Motor neuron (in vitro differentiated cells): Measurements from ENCODE around the gene SEMA6A. TPM values are rescaled to one million over a fixed set of nuclear protein-coding genes. Genes with fewer than 3 reads are reported as not detected.

Experiments used
- ATAC-seq, 8 experiments: fragments of 200-7000 bp; cut with Tn5 transposase; replicated peaks in 6 of 8; 2 replicates each; pipeline ENCODE4 v1.8.0; 2021; ENCODE audit warnings: mild to moderate bottlenecking in 8 of 8, moderate library complexity in 8 of 8
- H3K27ac ChIP-seq, 2 donors: fragments of 250-450 bp; sonication (Bioruptor Pico); 2 replicates each; pipeline ENCODE4 v1.9.0; 2021; ENCODE audit warnings: antibody characterized with exemption in 2 of 2, mild to moderate bottlenecking in 2 of 2, moderate library complexity in 1 of 2
- H3K4me1 ChIP-seq, 2 donors: fragments of 250-450 bp; sonication (Bioruptor Pico); replicated peaks in 1 of 2; 2 replicates each; pipeline ENCODE4 v1.6.1; 2021; ENCODE audit warnings: antibody characterized with exemption in 2 of 2, mild to moderate bottlenecking in 2 of 2, moderate library complexity in 1 of 2
- H3K4me3 ChIP-seq, 5 donors: fragments of 250-450 bp; sonication (Bioruptor Pico); 2 replicates each; pipeline ENCODE4 v1.9.0; 2021; ENCODE audit warnings: antibody characterized with exemption in 5 of 5, mild to moderate bottlenecking in 5 of 5, moderate library complexity in 4 of 5
- WGBS, 10 experiments: fragments of 450-650 bp; shearing (Covaris generic); methylation state at CpG; one replicate each; pipeline ENCODE4 v1.0.0; 2022; 5-methylcytosine and 5-hydroxymethylcytosine counted together
- in situ Hi-C, 9 experiments: fragments of 400-800 bp; cut with MboI; loops; one replicate each; pipeline ENCODE4 v1.15.0; 2021; ENCODE audit warnings: low sequenced_read_pairs in 9 of 9, low pct_unique_long_range_greater_than_20kb in 2 of 9; ENCODE audit not compliant: unreplicated experiment in 9 of 9
- total RNA-seq, 8 experiments: library from RNA; unstranded; fragments of 300-600 nt; gene quantifications; 2 replicates each; pipeline versions ENCODE4 v1.2.3 to v1.2.4, GENCODE V29; 2022

Gene SEMA6A
- total RNA-seq, 8 experiments from 2014 or later = 2.6 to 35.9 (median 20.0) TPM

DNA sequence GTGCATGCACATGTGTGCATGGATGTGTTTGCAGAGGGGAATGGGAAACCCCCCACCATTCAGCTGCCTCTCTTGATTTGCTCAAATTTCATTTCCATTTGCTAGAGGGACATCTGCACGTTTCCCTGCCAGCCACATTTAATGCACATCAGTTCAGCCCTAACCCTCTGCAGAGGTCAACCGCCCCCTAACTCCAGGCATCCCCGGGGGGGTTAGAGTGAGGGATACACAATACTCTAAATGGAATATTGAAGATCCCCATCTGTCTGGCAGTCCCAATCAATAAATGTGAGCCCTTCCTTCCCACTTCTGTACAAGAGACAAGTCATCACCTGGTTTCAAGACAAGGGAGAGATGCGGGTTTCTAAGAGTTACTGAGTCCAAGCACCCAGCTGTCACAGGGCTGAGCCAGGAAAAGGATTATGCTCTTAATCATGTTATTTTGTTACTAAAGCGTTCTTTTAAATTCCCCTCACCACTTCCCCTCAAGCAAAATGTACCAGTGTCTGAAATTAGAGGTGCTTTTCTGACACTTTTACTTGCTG lies 134.1 kb downstream of the SEMA6A start:
- Histone ChIP-seq H3K4me1 (peaks cover 67 to 68% of the 10 kb centered on the region in 2 donors), H3K27ac (no peak overlapping the region), H3K4me3 (no peak overlapping the region)
- WGBS, 10 experiments = 0 to 80% (median 50%) methylated on average over 1 to 5 of the region's 5 CpGs; no CpG with 5 or more reads in 1 of the 10 experiments
- in situ Hi-C loops = no loop called here
- ATAC-seq = peak in 3 of 8 experiments; percentile 42 to 57 (median 55)

GRCh38 chr5:116439905-116440304 lies 134.7 kb downstream of the SEMA6A start:
- WGBS, 10 experiments = 16 to 100% (median 57%) methylated on average over 1 to 5 of the region's 5 CpGs; no CpG with 5 or more reads in 3 of the 10 experiments
- in situ Hi-C loops = no loop called here
- Histone ChIP-seq H3K4me1 (peaks cover 66 to 67% of the 10 kb centered on the region in 2 donors), H3K4me3 (no peak overlapping the region), H3K27ac (no peak overlapping the region)
- peak in 4 of 8 experiments; percentile 15 to 63 (median 34) for ATAC-seq

- in situ Hi-C loops = no loop called here
- Histone ChIP-seq H3K4me3 (no peak overlapping the region), H3K27ac (no peak overlapping the region), H3K4me1 (peaks cover 57 to 58% of the 10 kb centered on the region in 2 donors)
- 44 to 100% (median 60%) methylated on average over 1 to 4 of the region's 6 CpGs; no CpG with 5 or more reads in 3 of the 10 experiments for WGBS, 10 experiments
- no peak for ATAC-seq
Measured at GRCh38 chr5:116438979-116439554, 135.6 kb downstream of the SEMA6A start.

DNA sequence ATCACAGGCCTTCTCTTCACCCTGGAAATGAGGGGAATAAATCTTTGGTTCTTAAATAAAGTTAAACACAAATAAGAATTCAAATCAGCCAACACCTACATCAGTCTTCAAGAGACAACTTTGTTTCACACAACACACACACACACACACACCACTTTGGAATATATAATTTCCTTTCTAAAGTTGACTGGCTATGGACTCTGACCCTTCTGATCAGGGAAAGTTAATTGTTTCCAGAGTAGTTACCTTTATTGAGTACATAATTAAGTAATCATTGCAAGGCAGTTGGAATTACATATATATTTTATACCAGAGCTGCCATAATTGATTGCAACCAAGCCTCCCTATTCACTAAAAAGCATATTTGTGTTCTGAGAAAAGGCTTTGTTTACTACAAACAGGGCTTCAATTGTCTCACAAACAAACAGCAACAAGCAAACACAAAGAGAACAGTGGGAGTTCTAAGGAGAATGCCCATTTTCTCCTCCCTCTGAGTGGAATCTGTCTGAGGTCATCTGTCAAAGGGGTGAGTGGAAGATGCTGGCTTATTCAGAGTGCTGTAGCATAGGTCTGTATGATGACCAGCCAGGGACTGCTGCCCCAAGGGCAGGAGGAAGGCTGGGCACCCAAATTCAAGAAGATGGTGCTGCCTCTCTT lies 136.6 kb downstream of the SEMA6A start:
- H3K4me1 ChIP-seq = peaks cover 48 to 49% of the 10 kb centered on the region in 2 donors
- H3K27ac ChIP-seq = no peak overlapping the region
- in situ Hi-C loops = no loop called here
- no peak overlapping the region for H3K4me3 ChIP-seq
- ATAC-seq = peak in 1 of 8 experiments; percentile 20

DNA sequence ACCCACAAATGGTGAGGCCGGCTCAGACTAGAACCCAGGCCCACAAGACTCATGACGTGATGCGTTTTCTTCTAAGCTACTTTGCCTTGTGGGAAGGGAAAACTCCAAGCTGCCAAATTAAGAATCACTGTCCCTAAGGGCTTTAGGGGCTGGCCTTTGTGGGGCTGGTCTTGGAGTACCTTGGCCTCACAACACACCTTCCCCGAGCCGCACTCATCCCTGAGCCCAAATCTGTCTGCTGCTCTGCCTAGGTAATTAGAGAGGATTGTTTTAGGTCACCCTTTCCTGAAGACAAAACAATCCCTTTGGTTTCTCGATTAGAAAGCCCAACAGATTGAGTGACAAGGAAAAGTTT lies 137.3 kb downstream of the SEMA6A start:
- Histone ChIP-seq H3K4me1 (peaks cover 42 to 52% of the 10 kb centered on the region in 2 donors), H3K4me3 (no peak overlapping the region), H3K27ac (no peak overlapping the region)
- no peak for ATAC-seq
- 40 to 93% (median 83%) methylated on average over 1 to 5 of the region's 6 CpGs; no CpG with 5 or more reads in 2 of the 10 experiments for WGBS, 10 experiments
- in situ Hi-C loops = no loop called here

- peaks cover 37 to 48% of the 10 kb centered on the region in 2 donors for H3K4me1 ChIP-seq
- H3K27ac ChIP-seq = no peak overlapping the region
- in situ Hi-C loops = no loop called here
- ATAC-seq = no peak
- WGBS, 10 experiments = 60 to 100% (median 79%) methylated on average over 1 to 4 of the region's 5 CpGs; no CpG with 5 or more reads in 3 of the 10 experiments
- no peak overlapping the region for H3K4me3 ChIP-seq
Measured at GRCh38 chr5:116436674-116437350, 137.8 kb downstream of the SEMA6A start.

GRCh38 chr5:116428966-116429365 lies 145.7 kb downstream of the SEMA6A start:
- H3K27ac ChIP-seq = no peak overlapping the region

GRCh38 chr5:116428413-116428812 lies 146.2 kb downstream of the SEMA6A start:
- 37 to 100% (median 83%) methylated on average over 1 to 2 of the region's 2 CpGs; no CpG with 5 or more reads in 3 of the 10 experiments for WGBS, 10 experiments
- H3K27ac ChIP-seq = no peak overlapping the region
- H3K4me1 ChIP-seq = peaks cover 8 to 13% of the 10 kb centered on the region in 2 donors
- in situ Hi-C loops = no loop called here
- H3K4me3 ChIP-seq = no peak overlapping the region
- peak in 3 of 8 experiments; percentile 28 to 37 (median 35) for ATAC-seq

More at GRCh38 chr5:116428966-116429365, 145.7 kb downstream of the SEMA6A start:
- H3K4me1 ChIP-seq = peaks cover 5 to 10% of the 10 kb centered on the region in 2 donors
- 0 to 100% (median 0%) methylated on average over 1 of the region's 2 CpGs; no CpG with 5 or more reads in 7 of the 10 experiments for WGBS, 10 experiments
- no peak for ATAC-seq
- in situ Hi-C loops = no loop called here
- H3K4me3 ChIP-seq = no peak overlapping the region

- H3K27ac ChIP-seq = no peak overlapping the region
- WGBS, 10 experiments = 36 to 86% (median 63%) methylated on average over 1 to 2 of the region's 2 CpGs; no CpG with 5 or more reads in 3 of the 10 experiments
- in situ Hi-C loops = no loop called here
- ATAC-seq = peak in 2 of 8 experiments; percentile 29 to 81
- peaks cover 9 to 22% of the 10 kb centered on the region in 2 donors for H3K4me1 ChIP-seq
- H3K4me3 ChIP-seq = no peak overlapping the region
Measured at GRCh38 chr5:116424951-116425350, 149.7 kb downstream of the SEMA6A start.

GRCh38 chr5:116424258-116424615 lies 150.4 kb downstream of the SEMA6A start:
- Histone ChIP-seq H3K27ac (no peak overlapping the region), H3K4me1 (peaks cover 9 to 22% of the 10 kb centered on the region in 2 donors), H3K4me3 (no peak overlapping the region)
- ATAC-seq = no peak
- 77 to 100% (median 91%) methylated on average over 1 to 4 of the region's 4 CpGs; no CpG with 5 or more reads in 5 of the 10 experiments for WGBS, 10 experiments
- in situ Hi-C loops = no loop called here

DNA sequence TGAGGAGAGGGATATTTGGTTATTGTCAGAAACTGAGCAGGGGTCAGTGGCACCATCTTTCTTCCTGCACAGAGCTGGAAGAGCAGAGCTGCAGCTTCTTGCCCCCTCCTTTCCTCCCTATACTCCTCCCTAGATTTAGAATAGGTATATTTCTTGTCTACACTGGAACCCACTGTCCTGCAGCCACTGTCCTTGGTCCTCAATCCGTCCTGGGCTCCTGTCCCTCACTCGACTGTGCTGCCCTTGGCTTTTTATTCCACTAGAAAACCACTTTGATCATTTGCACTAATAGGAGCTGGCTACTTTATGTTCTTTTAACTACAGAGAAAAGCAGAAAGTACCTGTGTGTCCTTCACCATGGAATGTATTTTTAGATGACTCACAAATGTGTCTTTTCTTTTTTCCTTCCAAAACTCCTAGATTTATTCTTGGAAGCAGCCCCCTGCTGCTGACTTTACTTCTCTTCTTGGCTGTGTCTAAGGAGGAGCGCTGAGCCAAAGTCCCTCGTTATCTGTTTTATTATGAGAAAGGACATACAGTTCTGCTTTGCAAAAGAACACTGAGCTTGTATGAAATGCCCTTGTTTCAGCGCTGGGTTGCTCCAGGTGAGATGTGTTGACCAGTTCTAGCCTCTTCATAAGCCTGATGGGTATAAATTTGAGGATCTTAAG lies 150.9 kb downstream of the SEMA6A start:
- Histone ChIP-seq H3K4me1 (peaks cover 9 to 21% of the 10 kb centered on the region in 2 donors), H3K27ac (no peak overlapping the region), H3K4me3 (no peak overlapping the region)
- peak in 3 of 8 experiments; percentile 43 to 70 (median 48) for ATAC-seq
- in situ Hi-C loops = no loop called here
- 46 to 96% (median 73%) methylated on average over 2 to 5 of the region's 5 CpGs; no CpG with 5 or more reads in 1 of the 10 experiments for WGBS, 10 experiments

GRCh38 chr5:116423141-116423540 lies 151.5 kb downstream of the SEMA6A start:
- in situ Hi-C loops = no loop called here
- peak in 5 of 8 experiments; percentile 59 to 96 (median 93) for ATAC-seq
- peaks cover 9 to 15% of the 10 kb centered on the region in 2 donors for H3K4me1 ChIP-seq
- no peak overlapping the region for H3K4me3 ChIP-seq
- H3K27ac ChIP-seq = no peak overlapping the region
